Upper lobe of left lung (tissue), 6 donors: ENCODE data around the gene GEMIN7. TPM values are rescaled to one million over a fixed set of nuclear protein-coding genes. Genes with fewer than 3 reads are reported as not detected.

ENCODE experiments used
- ATAC-seq, 2 donors: fragments of 200-7000 bp; cut with Tn5 transposase; one replicate each; pipeline ENCODE4 v1.9.1; 2022; ENCODE audit warnings: mild to moderate bottlenecking in 2 of 2, moderate library complexity in 2 of 2; ENCODE audit not compliant: low FRiP score in 2 of 2
- DNase-seq, 2 donors: peaks; one replicate each; pipeline ENCODE4 v3.0.0-alpha.2; 2019 to 2020
- H3K27ac ChIP-seq, 4 donors: fragments of 200-600 bp; sonication (generic); one replicate each; pipeline ENCODE4 v1.5.1; 2016 to 2019
- H3K27me3 ChIP-seq, 4 donors: fragments of 200-600 bp; sonication (generic); one replicate each; pipeline ENCODE4 v1.5.1; 2017 to 2019
- H3K36me3 ChIP-seq, 4 donors: fragments of 200-600 bp; sonication (generic); one replicate each; pipeline ENCODE4 v1.5.1; 2016 to 2019
- H3K4me1 ChIP-seq, 4 donors: fragments of 200-600 bp; sonication (generic); one replicate each; pipeline ENCODE4 v1.5.1; 2018 to 2019
- H3K4me3 ChIP-seq, 4 donors: fragments of 200-600 bp; sonication (generic); one replicate each; pipeline ENCODE4 v1.5.1; 2017 to 2019; ENCODE audit warnings: mild to moderate bottlenecking in 2 of 4, moderate library complexity in 1 of 4
- H3K9me3 ChIP-seq, 4 donors: fragments of 200-600 bp; sonication (generic); one replicate each; pipeline ENCODE4 v1.5.1; 2018 to 2019
- CTCF ChIP-seq, 6 experiments: fragments of 450-650 bp in 4 of 6; fragments of 200-600 bp in 2 of 6; sonication (generic) in 2 of 6; IDR thresholded peaks; one replicate each; pipeline ENCODE4 v1.5.1; 2016 to 2019; ENCODE audit warnings: antibody characterized with exemption in 6 of 6
- EP300 ChIP-seq, 4 donors: sonication (generic); formaldehyde crosslinking; IDR thresholded peaks; one replicate each; pipeline ENCODE4 v1.5.1; 2017; ENCODE audit warnings: antibody characterized with exemption in 4 of 4, control low read depth in 2 of 4
- POLR2A ChIP-seq, 4 donors: fragments of 450-650 bp; IDR thresholded peaks; one replicate each; pipeline ENCODE4 v1.5.1; 2016 to 2017; ENCODE audit warnings: antibody characterized with exemption in 4 of 4, mild to moderate bottlenecking in 2 of 4
- POLR2AphosphoS5 ChIP-seq, 2 donors: sonication (generic); formaldehyde crosslinking; IDR thresholded peaks; one replicate each; pipeline ENCODE4 v1.5.1; 2017; ENCODE audit warnings: antibody characterized with exemption in 2 of 2
- WGBS, 2 donors: methylation state at CpG; one replicate each; pipeline ENCODE4 v1.1.5; 2017 to 2018; 5-methylcytosine and 5-hydroxymethylcytosine counted together
- total RNA-seq, 6 donors: library from RNA; depleted of rRNA in 4 of 6; stranded (reverse); fragments of >200 nt in 4 of 6; gene quantifications; one replicate each; pipeline versions ENCODE4 v1.1.0 to v1.2.1, GENCODE V29; 2016 to 2021
- donor health status: DM: no; HTN: no; CAD: no; lungs with moderate emphysema.
- donor health status: DM: no; HTN: yes; CAD: no; lungs with severe emphysema.

GEMIN7 gene
- total RNA-seq, 6 donors from 2014 or later: 8.1 to 24.2 (median 13.5) TPM

- peak within 1 kb of the TSS; percentile 26 to 79 (median 62) for H3K4me3 ChIP-seq
- peak within 1 kb of the TSS; percentile 77 to 87 (median 82) for H3K27ac ChIP-seq
- peaks cover 0 to 13% (median 11%) of the 10 kb centered on the region in 4 donors for H3K36me3 ChIP-seq
- DNase-seq: peak; percentile 91 to 97
- H3K9me3 ChIP-seq: no peaks in the 10 kb centered on the region
- WGBS, 2 donors: 3 to 17% methylated on average over 10 to 33 of the region's 81 CpGs
- peak; percentile 74 to 75 for ATAC-seq
- H3K27me3 ChIP-seq: no peaks in the 10 kb centered on the region
- TF ChIP-seq POLR2AphosphoS5 (IDR thresholded peaks at IDR 0.05) (peak in 1 of 2 donors; percentile 76), CTCF (IDR thresholded peaks at IDR 0.05) (no peak), POLR2A (IDR thresholded peaks at IDR 0.05) (peak in 2 of 4 donors; percentile 68 to 79), EP300 (IDR thresholded peaks at IDR 0.05) (no peak)
- peaks cover 29 to 63% (median 45%) of the 10 kb centered on the region in 4 donors for H3K4me1 ChIP-seq
These were observed 2.8 kb upstream of the GEMIN7 start, which contains the start of gene ZNF296 for GRCh38 chr19:45076029-45076850. ZNF296 (minus strand) TSS chr19:45076478; CDS start chr19:45076373, 105 bp downstream.

- H3K27ac ChIP-seq: peak overlapping the region; percentile 57 to 87 (median 82)
- DNase-seq: no peak
- H3K9me3 ChIP-seq: no peaks in the 10 kb centered on the region
- WGBS, 2 donors: 69 to 80% methylated on average over 15 of the region's 15 CpGs
- no peak for TF ChIP-seq POLR2A (IDR thresholded peaks at IDR 0.05)
- H3K4me1 ChIP-seq: peaks cover 29 to 58% (median 44%) of the 10 kb centered on the region in 4 donors
- H3K4me3 ChIP-seq: peak overlapping the region in 2 of 4 donors; percentile 62 to 63
- no peaks in the 10 kb centered on the region for H3K27me3 ChIP-seq
- no peak for ATAC-seq
- H3K36me3 ChIP-seq: peaks cover 0 to 13% (median 8%) of the 10 kb centered on the region in 4 donors
These were observed 2.0 kb upstream of the GEMIN7 start for GRCh38 chr19:45076851-45077730.

- no peaks in the 10 kb centered on the region for H3K27me3 ChIP-seq
- H3K9me3 ChIP-seq: no peaks in the 10 kb centered on the region
- WGBS, 2 donors: 64% methylated on average over 9 to 10 of the region's 10 CpGs
- H3K27ac ChIP-seq: peak overlapping the region; percentile 70 to 83 (median 77)
- no peak for DNase-seq
- ATAC-seq: no peak
- peaks cover 29 to 54% (median 40%) of the 10 kb centered on the region in 4 donors for H3K4me1 ChIP-seq
- peaks cover 0 to 23% (median 8%) of the 10 kb centered on the region in 4 donors for H3K36me3 ChIP-seq
- TF ChIP-seq EP300 (IDR thresholded peaks at IDR 0.05) (no peak), POLR2AphosphoS5 (IDR thresholded peaks at IDR 0.05) (no peak), CTCF (IDR thresholded peaks at IDR 0.05) (no peak), POLR2A (IDR thresholded peaks at IDR 0.05) (no peak)
- H3K4me3 ChIP-seq: peak overlapping the region; percentile 65 to 97 (median 88)
These were observed 534 bp upstream of the GEMIN7 start for GRCh38 chr19:45078390-45079062.

- WGBS, 2 donors: 10 to 13% methylated on average over 3 to 6 of the region's 6 CpGs
- peak overlapping the region in 3 of 4 donors; percentile 72 to 83 (median 82) for H3K27ac ChIP-seq
- ATAC-seq (no peak), DNase-seq (no peak)
- no peaks in the 10 kb centered on the region for H3K9me3 ChIP-seq
- no peaks in the 10 kb centered on the region for H3K27me3 ChIP-seq
- peaks cover 26 to 50% (median 36%) of the 10 kb centered on the region in 4 donors for H3K4me1 ChIP-seq
- peaks cover 0 to 29% (median 8%) of the 10 kb centered on the region in 4 donors for H3K36me3 ChIP-seq
- H3K4me3 ChIP-seq: peak overlapping the region; percentile 65 to 97 (median 88)
- TF ChIP-seq CTCF (IDR thresholded peaks at IDR 0.05) (no peak), POLR2AphosphoS5 (IDR thresholded peaks at IDR 0.05) (no peak), EP300 (IDR thresholded peaks at IDR 0.05) (no peak)
These were observed 881 bp downstream of the GEMIN7 start for GRCh38 chr19:45079911-45080370.
